Measurements from ENCODE around the gene FAM200C.

FAM200C gene

DNA sequence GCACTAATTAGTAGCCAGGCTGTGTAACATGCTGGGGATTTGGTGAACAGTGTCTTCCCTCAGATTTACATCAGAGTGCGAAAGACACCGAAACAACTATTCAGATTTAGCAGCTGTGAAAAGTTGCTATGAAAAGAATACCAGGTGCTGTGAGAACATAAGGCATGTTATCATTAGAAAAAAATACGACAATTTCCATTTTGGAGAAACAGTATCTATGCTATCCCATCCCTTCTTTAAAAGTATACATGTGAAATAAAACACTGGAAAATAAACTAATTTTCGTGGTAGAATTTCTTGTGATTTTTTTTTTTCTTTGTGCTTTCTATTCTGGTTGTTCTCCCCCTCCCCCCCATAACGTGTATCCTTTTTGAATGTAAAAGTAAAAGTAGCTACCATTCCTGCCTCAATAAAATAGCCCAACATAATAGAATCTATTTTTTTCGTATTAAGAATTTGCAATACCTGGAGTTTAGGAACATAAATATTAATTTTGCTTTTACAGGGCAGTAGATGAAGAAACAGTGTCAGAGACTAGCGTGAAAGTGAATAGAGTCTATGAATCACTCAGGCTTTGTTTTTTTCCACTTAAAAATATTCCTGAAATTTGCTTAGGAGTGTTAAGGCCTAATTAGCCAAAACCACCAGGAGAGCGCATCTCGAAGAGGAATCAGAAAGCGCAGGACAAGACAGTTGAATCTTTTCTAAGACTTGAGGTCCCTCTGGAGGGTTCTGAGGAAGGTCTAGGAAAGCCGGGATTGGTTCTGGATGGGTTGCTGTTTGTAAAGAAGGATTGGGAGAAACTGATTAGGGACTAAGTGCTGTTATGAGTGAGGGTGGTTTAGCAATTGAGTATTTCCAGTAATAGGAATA lies 19.8 kb upstream of the FAM200C start:
- DNase-seq (ENCODE audit: low read depth): no peak

DNA sequence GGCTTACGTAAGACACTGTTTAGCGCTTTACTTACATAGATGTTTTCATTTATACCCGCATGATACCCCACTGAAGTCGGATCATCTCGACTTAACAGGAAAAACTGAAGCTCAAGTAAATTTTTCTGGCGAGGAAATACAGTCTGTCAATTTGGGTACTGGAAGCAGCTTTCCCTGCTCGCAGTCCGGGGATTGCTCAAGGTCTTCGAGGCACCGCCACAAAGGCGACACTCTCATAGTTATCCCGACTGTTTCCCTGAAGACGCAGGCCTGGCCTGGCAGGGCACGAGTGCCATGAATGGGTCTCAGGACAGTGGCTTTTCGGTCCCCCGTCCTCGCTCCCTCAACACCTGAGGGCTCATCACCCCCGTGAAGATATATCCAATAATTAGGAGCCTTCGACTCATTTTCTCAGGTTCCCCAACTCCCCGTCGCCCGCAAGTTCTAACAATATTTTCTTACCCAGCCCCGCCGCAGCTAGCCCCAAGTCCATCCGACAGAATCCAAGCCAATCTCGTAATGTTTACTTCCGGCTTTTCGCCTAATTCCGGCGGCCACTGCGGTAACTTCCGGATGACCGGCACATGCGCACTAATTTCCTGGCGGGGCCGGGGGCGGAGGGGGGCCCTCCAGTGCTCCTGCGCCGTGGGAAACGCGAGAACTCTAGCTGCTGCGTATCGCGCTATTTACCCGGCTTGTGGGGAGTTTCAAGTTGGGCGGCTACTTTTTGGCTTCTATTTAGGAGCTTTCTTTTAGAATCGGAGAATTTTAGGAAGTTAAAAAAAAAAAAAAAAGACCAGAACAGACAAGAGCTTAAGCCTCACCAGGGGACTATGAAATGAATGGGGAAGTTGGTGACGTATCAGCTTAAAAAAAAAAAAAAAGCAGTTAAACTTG lies 19.0 kb upstream of the FAM200C start, which contains the start of gene SLU7:
Gene SLU7, minus strand, starts transcription at position 521 of the 897 bp plus-strand sequence. CDS start 3,787 bp downstream, outside the sequence.
- DNase-seq (ENCODE audit: low read depth): peak; percentile 77

DNA sequence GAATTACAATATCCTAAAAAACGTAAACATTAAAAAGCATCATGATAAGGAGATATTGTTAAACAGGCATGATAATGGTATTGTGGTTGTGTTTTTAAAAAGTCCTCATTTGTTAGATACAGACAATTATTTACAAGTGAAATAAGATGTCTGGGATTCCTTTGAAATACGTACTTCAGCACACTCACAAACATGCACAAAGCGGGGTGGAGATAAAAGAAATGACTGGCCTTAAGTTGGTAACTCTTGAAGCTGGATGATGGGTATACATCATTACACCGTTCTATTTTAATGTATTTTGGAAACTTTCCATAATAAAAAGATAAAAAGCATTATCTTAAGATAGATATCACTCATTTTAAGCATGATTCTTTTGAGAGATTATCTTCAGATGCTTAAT lies 1.0 kb downstream of the FAM200C start:
- no peak for DNase-seq (ENCODE audit: low read depth)

DNA sequence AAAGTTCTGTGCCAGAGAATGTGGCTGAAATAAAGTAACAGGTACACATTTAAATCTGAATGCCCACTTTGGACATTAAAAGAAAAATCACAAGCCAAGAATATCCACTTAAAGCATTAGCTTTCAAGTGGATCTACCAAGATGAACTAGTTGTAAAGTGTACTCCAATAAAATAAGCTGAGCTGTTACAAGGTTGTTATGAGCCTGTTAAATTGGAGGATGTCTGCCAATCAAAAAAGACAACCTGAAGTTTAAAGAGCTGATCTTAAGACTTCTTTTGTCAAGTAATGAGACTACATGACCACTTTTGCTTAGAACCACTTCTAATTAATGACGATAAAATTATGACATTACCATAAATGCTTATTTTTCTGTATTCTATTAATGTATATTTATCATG lies 2.4 kb downstream of the FAM200C start:
- DNase-seq (ENCODE audit: low read depth): no peak

DNA sequence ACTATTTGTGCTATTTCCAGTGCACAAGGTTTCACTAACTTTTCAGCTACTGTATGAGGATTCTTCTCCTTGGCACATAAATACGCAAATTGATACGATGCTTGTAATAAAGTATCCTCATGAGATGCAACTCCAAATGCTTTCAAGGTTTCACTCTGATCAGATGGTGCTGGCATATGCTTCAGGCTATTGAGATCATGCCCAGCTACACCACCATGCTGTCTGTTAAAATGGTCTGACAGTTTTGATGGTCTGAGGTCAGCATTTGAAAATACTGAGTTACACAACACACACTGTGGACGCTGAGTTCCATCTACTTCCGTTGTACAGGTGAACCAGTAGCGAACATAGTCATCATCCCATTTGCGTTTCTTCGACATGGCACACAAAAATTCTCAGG lies 4.7 kb downstream of the FAM200C start:
- DNase-seq (ENCODE audit: low read depth): no peak

- no peak for DNase-seq (ENCODE audit: low read depth)
These were observed 8.8 kb downstream of the FAM200C start for GRCh38 chr5:160390787-160391696.

GRCh38 chr5:160387445-160387844 lies 12.4 kb downstream of the FAM200C start:
- no peak for DNase-seq (ENCODE audit: low read depth)

GRCh38 chr5:160385496-160385895 lies 14.4 kb downstream of the FAM200C start:
- no peak for DNase-seq (ENCODE audit: low read depth)

GRCh38 chr5:160384681-160385080 lies 15.2 kb downstream of the FAM200C start:
- DNase-seq (ENCODE audit: low read depth): no peak

DNA sequence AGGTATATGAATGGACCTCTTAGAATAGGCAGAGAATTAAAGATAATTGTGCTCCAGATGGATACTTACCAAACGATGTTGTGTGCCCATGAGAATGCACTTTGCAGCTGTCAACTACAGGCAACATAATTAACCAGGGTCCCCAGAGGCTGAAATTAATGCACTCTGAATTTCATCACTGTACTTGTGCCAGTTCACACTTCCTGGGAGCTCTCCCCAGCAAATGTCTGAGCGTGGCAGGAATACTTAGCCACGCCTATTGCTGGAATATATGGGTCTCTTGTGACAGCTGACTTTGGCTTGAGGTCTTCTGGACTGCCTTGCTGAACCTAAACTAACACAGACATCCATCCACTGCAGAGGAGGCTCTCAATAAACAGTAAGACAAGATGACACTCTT lies 17.5 kb downstream of the FAM200C start:
- DNase-seq (ENCODE audit: low read depth): no peak

DNA sequence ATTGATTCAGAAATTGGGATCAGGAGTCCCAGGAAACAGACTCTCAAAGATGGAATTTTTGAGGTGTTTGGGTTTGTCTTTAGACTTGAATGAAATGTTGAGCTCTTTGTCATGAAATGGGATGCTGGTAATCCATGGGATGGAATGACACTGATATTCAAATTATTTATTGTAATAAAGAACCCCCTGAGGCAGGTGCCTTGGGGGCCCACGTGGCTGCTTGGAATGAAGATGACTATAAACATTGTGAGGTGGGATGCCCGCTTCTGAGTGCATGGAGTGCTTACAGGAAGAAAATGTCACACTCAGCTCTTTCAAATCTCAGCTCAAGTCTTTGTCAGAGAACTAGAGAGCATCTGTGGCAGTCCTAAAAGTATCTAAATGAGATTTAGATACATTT lies 19.8 kb downstream of the FAM200C start:
- DNase-seq (ENCODE audit: low read depth): no peak

DNA sequence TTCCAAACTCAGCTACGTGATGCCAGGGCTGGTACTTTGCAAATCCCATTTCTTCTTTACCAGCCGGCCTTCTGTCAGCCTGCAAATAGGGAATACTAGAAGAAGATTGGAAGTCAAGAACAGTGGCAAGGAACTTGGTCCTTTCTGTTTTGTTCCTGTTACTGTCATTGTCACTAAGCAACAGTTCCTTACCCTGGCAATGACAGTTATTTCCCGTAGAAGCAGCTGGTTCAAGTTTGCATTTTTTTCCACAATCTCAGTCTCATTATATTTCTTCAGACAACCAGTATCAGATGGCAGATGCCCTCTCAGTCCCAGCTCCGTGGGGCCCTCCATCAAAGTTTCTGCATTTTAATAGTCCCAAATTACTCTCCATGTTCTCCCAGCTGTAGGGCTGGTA lies 20.3 kb downstream of the FAM200C start:
- no peak for DNase-seq (ENCODE audit: low read depth)

DNA sequence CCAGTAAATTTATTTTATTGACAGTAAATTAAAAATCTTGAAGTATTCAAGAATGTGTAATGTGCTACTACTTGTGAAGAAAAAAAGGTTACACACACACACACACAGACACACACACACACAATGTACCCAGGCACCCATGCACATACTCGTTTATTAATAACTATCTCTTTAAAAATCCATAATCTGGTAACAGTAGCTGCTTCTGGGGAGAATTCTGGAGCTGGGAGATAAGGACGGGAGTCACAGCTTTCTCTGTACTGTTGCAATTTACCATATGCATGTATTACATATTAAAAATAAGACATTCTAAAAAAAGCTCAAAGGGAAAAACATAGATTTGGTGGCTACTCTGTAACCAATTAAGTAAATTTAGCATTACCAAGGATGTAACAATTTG lies 21.5 kb downstream of the FAM200C start:
- no peak for DNase-seq (ENCODE audit: low read depth)

- DNase-seq (ENCODE audit: low read depth): no peak
These were observed 22.2 kb downstream of the FAM200C start for GRCh38 chr5:160377651-160378050.

DNA sequence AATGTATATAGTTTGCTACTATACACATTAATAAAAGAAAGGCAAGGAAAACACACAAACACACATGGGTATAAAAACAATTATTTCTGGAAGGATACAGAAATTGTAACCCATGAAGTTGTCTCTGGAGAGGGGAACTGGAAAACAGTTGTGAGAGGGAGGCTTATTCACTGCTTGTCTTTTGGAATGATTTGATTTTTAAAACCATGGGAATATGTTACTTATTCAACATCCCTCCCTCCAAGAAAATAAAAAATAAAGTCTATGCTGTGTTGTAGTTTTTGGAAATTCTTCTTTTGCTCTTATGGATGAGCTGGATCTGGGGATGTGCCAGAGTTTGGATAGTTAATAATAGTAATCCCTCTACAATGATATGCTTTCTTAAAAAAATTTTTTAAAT lies 23.4 kb downstream of the FAM200C start:
- DNase-seq (ENCODE audit: low read depth): no peak

- DNase-seq (ENCODE audit: low read depth): no peak
These were observed 24.2 kb downstream of the FAM200C start for GRCh38 chr5:160375701-160376100.

- DNase-seq (ENCODE audit: low read depth): no peak
These were observed 24.7 kb downstream of the FAM200C start for GRCh38 chr5:160375166-160375565.

GRCh38 chr5:160371294-160371693 lies 28.6 kb downstream of the FAM200C start:
- DNase-seq (ENCODE audit: low read depth): no peak

GRCh38 chr5:160370713-160371034 lies 29.2 kb downstream of the FAM200C start:
- DNase-seq (ENCODE audit: low read depth): no peak

GRCh38 chr5:160369990-160370712 lies 29.7 kb downstream of the FAM200C start, which contains the start of gene C1QTNF2:
TSS of gene C1QTNF2 (minus strand) at chr5:160370626. CDS start at chr5:160355011, 15,615 bp downstream.
- peak; percentile 31 for DNase-seq (ENCODE audit: low read depth)

- no peak for DNase-seq (ENCODE audit: low read depth)
These were observed 32.0 kb downstream of the FAM200C start for GRCh38 chr5:160367885-160368284.

Data from GM04503 (cell line).